ENCODE measurements around the gene PGAM2.

The PGAM2 gene

DNA sequence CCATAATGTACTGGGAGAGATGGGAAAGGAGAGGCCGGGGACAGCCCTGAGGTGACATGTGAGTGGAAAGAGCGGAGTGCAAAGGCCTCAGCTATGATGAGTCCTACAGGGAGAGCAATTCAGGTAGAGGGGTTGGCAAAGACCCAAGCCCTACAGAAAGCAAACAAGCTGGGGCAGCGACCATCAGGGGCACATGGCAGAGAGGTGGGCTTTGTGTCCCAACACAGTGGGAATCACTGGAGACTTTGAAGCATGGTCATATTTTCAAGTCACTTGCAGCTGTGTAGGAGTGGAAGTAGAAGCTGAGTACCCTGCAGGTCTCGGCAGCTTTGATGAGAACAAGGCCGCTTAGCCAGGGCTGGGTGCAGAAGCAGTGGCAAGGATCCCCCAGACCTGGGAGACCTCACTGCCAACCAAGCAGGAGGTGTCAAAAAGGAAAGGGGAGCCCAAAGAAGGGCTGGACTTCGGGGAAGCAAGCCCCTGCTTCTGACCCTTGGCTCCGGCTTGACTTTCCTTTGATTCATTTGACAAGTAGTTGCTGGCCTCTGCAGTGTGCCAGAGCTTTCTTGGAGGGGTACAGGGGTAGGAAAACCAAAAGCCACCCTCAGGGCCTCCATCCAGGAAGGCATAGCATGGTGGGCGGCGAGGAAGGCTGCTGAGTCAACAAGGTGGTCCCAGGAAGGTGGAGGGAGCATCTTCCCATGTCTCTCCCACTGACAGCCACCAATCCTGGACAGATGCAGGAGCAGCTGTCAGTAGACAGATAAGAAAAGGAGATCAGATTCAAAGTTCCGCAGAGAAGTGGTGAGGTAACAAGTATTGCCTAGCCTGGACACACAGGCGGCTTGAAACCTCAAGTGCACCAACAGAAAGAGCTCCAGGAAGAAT lies 1.9 kb upstream of the PGAM2 start:
- DNase-seq (ENCODE audit: low read depth in 2 of 2): no peak

GRCh38 chr7:44066494-44067063 lies 1.2 kb upstream of the PGAM2 start:
- no peak for DNase-seq (ENCODE audit: low read depth in 2 of 2)

DNA sequence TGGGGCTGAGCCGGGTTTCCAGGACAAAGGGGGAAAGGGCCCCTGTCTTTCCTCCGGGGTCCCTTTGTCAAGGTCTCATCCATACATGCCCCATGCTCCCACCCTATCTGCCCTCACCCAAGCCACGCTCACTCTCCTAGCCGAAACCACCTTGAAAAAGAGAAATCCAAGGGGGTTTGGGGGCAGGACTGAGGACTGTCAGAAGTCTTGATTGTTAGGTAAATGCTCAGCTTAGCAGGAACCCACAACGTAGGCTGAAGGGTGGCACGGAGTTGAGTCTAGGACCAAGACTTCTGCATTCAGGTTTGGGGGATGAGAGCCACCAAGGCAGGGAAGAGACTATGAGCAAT lies 719 bp upstream of the PGAM2 start:
- no peak for DNase-seq (ENCODE audit: low read depth in 2 of 2)

DNA sequence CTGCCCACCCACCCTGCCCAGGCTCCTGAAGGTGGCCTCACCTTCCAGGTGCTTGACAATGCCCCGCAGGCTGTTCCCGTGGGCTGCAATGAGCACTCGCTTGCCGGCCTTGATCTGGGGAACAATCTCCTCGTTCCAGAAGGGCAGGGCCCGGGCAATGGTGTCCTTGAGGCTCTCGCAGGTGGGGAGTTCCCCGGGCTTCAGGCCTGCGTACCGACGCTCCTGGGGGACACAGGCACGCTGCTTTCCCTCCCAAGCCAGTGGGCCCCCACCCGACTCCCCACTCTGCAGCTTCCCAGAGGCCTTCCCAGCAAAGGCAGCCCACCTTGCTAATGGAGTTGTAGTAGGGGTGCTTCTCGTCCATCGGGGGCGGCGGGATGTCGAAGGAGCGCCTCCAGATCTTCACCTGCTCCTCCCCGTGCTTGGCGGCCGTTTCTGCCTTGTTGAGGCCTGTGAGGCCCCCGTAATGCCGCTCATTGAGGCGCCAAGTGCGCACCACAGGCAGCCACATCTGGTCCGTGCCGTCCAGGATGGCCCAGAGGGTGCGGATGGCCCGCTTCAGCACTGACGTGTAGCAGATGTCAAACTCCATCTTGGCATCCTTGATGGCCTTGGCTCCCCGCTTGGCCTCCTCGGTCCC lies 456 bp downstream of the PGAM2 start:
- DNase-seq (ENCODE audit: low read depth in 2 of 2): no peak

DNA sequence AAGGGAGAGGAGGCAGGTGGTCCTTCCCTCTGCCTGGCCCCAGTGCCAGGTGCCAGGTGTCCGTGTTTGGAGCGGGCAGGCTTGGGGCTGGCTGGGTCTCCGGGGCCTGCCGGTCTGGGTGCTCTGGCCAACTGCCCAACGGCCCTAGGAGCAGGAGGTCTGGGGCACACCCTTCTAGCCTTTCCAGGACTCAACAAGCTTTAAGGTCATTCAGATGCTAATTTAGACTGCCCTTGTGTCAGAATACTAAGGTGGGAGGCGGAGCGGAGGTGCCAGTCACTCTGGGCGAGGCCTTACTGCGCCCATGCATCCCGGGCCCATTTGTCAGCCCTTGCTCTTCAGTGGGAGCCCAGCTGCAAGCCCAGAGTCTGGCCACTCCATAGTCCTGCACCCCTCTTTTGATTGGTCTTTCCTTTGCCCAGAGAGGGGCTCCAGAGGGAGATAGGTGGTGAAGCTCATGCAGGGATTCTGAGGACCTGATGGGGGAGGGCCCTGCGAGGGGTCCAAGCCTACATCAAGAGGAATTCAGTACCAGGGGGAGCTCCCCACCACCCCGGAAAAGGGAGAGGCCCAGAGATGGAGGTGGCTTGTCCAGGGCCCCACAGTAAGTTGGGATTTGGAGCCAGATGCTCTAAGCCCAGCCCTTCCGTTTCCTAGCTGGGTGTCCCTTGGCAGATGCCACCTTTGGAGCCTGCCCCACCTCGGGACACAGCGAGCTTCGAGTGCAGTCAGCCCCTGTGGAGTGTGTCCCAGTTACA lies 1.3 kb downstream of the PGAM2 start:
- DNase-seq (ENCODE audit: low read depth in 2 of 2): no peak

DNA sequence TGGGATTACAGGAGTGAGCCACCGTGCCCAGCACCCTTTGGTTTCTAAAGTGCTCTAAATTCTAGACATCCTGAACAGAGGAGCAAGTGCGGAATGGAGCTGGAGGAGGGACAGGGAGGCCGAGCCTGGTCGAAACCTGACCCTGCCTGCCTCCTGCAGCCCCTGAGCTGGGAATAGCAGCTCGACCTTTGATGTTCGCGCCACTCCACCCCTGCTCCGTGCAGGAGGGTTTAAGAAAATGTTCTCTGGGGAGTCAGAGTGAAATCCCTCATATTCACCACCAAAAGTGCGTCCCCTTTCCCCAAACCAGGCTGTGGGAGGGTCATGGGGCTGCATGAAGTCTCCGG lies 1.8 kb downstream of the PGAM2 start:
- no peak for DNase-seq (ENCODE audit: low read depth in 2 of 2)

- DNase-seq (ENCODE audit: low read depth in 2 of 2): no peak
These were observed 2.5 kb downstream of the PGAM2 start for GRCh38 chr7:44062903-44063295.

DNA sequence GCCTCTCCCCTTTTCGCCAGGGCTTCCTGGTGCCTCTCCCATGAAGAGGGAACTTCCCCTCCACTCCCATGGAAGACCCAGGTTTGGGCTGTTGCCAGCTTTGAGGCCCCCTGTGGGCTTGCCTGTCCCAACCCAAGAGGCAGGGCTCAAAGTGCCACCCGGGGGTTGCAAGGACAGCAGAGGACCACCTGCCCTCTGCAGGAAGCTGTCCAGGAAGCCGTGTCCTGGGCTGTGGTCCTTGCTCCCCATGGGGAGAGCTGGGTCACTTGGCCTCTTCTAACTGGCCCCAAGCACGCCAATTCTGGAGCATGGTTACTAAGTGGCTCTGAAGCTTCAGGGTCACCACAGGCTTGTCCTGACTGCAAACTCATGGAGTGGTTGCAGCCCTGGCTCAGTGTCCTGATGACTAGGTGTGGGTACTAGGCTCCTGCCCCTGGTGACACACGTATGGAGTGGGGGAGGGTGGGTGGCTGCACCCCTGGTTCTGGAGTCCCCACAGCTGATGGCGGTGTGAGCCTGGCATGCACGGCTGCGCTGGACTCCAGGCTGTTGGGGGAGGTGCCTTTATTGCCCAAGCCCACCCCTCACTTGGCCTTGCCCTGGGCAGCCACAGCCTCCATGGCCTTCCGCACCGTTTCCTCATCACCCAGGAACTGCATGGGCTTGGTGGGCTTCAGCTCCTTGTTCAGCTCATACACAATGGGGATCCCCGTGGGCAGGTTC lies 3.0 kb downstream of the PGAM2 start:
- no peak for DNase-seq (ENCODE audit: low read depth in 2 of 2)

DNA sequence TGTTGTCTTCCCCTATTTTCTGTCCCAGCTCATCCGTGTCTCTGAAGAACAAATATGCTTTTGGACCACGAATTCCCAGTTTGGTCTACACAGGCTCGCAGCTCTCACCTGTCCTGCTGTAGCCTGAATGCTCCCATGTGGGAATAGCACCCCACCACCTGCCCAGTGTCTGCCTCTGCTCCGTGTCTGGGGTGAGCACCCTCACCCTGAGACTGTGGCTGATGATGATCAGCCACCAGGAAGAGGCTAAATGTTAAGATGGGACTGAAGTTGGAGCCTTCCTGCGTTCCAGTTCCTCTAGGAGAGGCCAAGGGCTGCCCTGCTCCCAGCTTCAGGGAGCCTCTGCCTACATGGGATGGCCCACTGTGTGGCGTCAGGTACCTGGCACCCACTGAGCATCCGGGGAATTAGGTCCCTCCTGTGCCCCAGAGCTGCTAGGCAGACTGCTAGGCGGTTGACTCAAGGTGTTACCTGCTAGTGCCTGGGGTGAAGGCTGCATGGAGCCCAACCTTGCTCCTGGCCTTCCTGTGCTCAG lies 3.7 kb downstream of the PGAM2 start:
- DNase-seq (ENCODE audit: low read depth in 2 of 2): no peak

DNA sequence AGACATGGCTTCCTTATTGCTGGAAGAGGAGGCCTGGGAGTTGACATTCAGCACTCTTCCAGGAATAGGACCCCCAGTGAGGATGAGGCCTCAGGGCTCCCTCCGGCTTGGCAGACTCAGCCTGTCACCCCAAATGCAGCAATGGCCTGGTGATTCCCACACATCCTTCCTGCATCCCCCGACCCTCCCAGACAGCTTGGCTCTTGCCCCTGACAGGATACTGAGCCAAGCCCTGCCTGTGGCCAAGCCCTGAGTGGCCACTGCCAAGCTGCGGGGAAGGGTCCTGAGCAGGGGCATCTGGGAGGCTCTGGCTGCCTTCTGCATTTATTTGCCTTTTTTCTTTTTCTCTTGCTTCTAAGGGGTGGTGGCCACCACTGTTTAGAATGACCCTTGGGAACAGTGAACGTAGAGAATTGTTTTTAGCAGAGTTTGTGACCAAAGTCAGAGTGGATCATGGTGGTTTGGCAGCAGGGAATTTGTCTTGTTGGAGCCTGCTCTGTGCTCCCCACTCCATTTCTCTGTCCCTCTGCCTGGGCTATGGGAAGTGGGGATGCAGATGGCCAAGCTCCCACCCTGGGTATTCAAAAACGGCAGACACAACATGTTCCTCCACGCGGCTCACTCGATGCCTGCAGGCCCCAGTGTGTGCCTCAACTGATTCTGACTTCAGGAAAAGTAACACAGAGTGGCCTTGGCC lies 4.3 kb downstream of the PGAM2 start:
- no peak for DNase-seq (ENCODE audit: low read depth in 2 of 2)

GRCh38 chr7:44060091-44060947 lies 5.0 kb downstream of the PGAM2 start:
- DNase-seq (ENCODE audit: low read depth in 2 of 2): no peak

DNA sequence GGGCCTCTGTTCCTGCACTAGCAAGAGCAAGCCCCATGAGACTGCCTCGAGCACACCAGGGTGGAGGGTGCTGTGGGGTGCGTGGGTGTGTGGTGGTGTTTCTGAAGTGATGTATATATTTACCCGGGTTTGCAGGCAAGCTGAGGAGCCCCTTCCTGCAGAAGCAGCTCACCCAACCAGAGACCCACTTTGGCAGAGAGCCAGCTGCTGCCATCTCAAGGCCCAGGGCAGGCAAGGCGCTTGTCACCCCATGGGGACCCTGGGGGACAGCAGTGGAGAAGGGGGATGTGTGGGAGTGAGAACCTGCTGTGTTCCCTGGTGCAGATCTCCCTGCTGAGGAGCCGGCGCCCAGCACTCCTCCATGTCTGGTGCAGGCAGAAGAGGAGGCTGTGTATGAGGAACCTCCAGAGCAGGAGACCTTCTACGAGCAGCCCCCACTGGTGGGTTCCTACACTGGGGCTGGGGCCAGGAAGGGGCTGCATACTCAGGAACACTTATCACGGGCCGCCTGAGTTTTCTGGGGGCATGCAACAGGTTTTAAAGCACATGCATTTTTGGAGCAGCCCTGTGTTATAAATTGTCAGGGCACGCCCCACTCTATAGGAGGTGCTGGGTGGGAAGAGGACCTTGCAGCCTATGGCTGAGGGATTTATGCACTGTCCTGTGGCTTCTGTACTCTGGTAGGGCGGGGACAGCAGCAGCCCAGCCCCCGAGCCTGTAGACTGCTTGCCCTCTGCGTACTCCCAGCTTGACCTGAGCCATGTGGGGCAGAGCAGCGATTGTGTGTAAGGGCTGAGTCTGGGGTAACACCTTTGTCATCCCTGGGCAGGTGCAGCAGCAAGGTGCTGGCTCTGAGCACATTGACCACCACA lies 5.9 kb downstream of the PGAM2 start:
- DNase-seq (ENCODE audit: low read depth in 2 of 2): no peak

DNA sequence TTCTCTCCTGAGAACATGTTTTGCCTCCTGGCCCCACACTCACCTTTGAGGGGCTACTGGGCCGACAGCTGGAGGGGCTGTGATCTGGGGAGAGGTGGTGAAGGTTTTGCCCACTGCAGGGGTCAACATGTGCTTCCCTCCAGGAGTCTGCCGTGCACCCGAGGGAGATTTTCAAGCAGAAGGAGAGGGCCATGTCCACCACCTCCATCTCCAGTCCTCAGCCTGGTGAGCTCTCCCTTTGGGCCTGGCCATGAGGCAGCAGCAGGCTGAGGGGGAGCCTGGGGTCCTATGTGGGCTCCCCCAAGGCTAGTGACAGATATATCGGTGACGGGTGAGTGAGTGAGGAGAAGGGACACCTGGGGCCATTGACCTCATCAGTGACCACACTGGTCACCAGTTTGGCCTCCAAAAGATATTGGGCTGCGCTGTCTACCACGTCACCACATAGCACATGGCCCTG lies 6.6 kb downstream of the PGAM2 start:
- no peak for DNase-seq (ENCODE audit: low read depth in 2 of 2)

DNA sequence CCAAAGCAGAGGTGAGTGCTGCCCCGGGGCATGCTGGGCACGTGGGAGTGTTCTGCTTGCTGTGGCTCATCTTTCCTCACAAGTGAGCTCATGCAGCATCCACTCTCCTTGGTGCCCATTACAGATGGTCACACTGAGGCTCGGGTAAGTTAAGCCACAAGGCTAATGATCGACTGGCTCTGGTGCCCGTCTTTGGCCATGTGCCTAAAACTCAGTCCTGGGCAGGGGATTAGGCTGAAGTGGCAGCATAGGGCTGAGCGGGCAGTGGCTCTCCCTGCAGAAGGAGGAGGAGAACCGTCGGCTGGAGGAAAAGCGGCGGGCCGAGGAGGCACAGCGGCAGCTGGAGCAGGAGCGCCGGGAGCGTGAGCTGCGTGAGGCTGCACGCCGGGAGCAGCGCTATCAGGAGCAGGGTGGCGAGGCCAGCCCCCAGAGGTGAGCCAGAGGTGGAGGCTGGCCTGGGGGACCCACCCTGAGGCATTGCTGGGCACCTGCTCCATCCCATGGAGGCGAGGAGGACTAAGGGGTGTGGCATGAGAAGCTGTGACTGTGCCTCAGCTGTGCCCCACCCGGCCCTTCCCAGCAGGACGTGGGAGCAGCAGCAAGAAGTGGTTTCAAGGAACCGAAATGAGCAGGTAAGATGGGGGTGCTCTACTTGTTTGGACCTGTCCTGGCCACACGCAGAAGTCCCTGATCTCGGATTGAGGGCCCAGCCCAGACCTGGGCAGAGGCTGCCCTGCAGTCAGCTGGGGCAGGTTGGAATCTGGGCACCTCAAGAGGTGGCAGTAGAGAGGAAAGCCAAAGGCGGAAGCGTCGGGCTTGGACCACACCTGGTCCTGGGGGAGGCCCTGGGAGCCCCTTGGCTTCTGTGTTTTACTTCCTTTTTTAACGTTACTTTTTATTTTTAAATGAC lies 7.3 kb downstream of the PGAM2 start:
- no peak for DNase-seq (ENCODE audit: low read depth in 2 of 2)

GRCh38 chr7:44057181-44057848 lies 8.1 kb downstream of the PGAM2 start:
- no peak for DNase-seq (ENCODE audit: low read depth in 2 of 2)

DNA sequence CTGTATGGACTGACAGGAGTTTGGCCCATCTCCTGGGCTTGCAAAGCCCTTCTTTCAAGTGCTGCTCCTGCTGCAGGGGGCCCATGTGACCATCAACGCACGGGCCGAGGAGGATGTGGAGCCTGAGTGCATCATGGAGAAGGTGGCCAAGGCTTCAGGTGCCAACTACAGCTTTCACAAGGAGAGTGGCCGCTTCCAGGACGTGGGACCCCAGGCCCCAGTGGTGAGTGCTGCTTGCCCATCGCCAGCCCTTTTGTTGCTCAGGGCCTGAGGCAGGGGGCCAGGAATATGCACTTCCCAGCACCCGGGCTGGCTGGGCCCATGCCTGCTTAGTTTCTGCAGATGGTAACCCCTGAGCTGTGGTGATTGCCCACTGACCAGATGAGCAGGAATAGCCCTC lies 8.7 kb downstream of the PGAM2 start:
- no peak for DNase-seq (ENCODE audit: low read depth in 2 of 2)

DNA sequence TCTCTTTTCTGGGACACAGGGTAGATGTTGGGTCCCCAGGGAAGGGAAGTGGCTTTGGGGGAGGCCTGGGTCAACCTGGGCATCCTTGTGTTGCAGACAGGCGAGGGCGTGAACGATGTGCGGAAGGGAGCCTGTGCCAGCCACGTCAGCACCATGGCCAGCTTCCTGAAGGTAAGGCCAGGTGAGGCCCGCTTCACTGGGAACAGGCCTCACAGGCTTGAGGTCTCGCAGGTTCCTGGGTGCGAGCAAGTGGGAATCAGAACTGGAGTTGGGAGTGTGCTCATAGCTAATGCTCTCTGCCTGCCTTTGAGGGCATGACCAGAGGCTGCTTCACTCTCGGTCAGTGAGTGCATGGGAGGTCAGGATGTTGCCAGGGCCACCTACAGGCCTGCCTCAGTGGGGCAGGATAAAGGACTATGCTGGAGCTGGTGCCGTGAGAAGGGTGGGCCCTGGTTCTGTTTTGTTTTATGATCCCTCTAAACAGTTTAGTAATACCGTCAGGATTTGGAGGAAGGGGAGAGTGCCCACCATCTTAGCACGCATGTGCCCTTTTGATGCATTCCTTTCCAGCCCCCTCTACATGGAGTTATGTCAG lies 12.5 kb downstream of the PGAM2 start:
- DNase-seq (ENCODE audit: low read depth in 2 of 2): no peak

Measured in activated CD8-positive, alpha-beta memory T cell treated with anti-CD3 and anti-CD28 coated beads for 4 hours (primary cell).